Inflammatory macrophage treated with lipopolysaccharide for 4 hours (primary cell): ENCODE results near the gene ZBTB43.

Source experiments
- DNase-seq: peaks from one replicate; pipeline ENCODE4 v3.0.0-alpha.2; 2020

ZBTB43 gene

DNA sequence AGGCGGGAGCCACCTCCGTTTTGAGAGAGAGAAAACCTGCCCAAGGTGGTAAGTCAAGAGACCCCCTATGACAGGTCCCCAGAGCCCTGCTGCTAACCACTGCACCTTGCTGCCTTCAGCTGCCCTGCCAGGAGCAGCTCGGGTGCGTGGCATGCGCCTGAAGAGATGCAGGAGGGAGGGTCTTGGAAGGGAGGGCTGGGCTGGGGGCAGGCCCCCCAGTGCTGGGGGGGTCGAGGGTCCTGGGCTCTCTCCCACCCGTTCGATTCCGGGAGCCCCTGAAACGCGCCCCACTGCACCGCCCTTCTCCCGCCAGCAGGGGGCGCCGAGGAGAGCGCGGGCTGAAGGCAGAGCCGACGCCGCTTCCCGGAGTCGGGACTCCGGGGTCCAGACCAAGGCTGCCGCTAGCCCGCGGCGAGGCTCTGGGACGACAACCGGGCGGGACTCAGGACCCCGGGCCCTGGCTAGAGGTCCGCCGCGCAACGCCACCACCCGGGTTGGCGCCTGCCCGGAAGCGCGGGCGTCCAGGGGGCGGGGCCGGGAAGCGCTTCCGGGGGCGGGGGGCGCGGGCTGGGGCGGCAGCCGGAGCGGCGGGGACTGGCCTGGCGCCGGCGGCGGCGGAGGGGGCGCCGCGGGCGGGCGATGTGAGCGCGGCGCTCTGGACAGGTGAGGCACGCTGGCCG lies 55.4 kb downstream of the ZBTB43 start, which contains the start of gene ZBTB34:
ZBTB34 (plus strand) TSS at position 563 of the 680 bp plus-strand sequence. CDS start 18,761 bp downstream, outside the sequence.
- DNase-seq: peak; percentile 49

DNA sequence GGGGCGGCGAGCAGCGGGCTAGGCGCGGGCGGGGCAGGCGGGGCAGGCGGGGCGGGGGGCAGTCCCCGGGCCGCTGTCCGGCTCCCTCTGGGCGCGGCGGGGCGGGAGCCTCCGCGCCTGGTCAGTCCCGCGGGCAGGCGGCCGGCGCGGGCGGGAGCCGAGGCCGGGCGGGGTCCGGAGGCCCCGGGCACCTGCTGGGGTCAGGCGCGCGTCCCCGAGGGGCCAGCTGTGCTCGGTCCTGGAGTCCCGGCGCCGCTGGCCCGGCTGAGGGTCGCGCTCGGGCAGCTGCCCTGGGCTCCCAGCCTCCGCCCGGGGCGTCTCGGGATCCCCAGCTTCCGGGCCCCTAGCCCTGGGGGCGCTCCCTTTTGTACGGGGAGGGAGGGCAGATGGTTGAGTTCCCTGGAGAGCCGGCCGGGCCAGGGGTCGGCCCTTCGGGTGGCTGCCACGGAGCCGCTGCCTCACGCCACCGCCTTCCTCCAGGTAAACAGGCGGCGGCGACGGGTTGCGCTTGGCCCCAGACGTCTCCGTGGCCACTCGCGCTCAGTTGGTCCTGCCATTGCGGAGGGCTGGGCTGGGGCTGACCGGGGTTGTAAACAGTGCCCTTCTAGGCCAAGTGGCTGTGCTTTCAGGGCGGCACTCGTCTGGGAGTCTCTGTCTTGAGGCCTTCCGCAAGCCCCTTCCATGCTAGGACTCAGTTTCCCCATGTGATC lies 56.1 kb downstream of the ZBTB43 start:
- peak; percentile 47 for DNase-seq

- peak; percentile 61 for DNase-seq
Observed at GRCh38 chr9:126861707-126862103, 56.9 kb downstream of the ZBTB43 start.

DNA sequence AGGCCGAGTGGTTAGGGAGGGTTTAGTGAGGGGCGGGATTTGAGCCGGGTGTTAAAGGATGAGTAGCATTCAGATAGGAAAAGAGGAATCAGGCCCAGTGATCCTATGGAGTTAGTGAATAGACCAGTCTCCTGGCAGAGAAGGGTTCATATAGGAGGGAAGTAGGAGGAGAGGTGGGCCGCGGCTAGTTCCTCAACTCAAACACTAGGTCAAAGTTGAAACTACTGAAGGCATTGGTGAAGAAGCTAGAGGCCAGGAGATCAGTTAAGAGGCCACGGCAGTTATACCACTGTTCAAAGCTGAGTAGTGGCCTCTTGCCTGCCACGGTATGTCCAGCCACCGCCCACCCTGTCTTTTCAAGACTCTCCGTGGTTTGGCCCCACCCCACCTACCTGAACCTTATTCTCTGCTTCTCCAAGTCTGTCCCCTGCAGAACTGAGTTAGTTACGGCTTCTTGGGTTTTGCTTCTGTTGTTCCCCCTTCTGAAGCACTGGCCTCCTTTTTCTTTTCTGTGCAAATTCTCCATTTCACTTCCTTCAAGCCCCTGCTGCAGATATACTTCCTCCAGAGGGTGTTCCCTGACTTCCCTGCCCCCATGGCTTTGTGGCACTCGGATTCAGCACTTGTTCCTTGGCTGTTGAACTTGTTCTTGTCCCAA lies 57.4 kb downstream of the ZBTB43 start:
- peak; percentile 58 for DNase-seq

- no peak for DNase-seq
Observed at GRCh38 chr9:126864771-126865170, 59.9 kb downstream of the ZBTB43 start.

- peak; percentile 41 for DNase-seq
Observed at GRCh38 chr9:126869368-126869767, 64.5 kb downstream of the ZBTB43 start.

GRCh38 chr9:126872516-126872915 lies 67.7 kb downstream of the ZBTB43 start:
- DNase-seq: peak; percentile 11

- no peak for DNase-seq
Observed at GRCh38 chr9:126874546-126875314, 69.9 kb downstream of the ZBTB43 start.

- DNase-seq: no peak
Observed at GRCh38 chr9:126875756-126876510, 71.1 kb downstream of the ZBTB43 start.

DNA sequence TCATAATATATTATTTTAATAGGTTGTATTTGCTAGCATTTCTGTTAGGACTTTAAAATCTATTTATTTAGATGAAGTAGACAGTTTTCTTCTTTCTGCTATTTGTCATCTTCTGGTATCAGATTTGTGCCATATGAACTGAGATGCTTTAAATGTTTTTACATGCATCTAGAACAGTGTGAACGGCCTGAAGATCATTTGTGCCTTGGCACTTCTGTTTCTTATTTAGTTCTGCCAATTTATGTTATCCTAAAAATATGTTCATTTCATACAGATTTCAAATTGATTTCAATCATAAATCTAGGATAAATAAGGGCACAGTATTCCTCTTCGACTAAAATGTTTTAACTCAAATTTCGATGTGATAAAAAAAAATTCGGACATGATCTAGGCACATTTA lies 71.7 kb downstream of the ZBTB43 start:
- no peak for DNase-seq

DNA sequence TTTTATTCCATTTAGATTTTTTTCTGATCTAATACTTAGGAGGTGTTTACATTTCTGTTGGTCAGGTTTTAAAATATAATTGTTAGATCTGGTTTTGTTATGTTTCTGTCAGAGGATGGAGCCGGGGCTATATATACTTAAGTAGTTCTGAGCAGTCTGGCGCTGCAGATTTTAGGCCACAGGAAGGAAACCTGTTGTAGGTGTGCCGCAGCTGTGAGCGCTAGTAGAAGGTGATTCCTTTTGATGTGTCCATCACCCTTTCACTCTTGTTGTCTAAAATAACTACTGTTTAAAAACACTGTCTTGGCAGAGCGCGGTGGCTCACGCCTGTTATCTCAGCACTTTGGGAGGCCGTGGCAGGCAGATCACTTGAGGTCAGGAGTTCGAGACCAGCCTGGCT lies 72.6 kb downstream of the ZBTB43 start:
- no peak for DNase-seq

- DNase-seq: no peak
Observed at GRCh38 chr9:126879288-126879687, 74.4 kb downstream of the ZBTB43 start.

- no peak for DNase-seq
Observed at GRCh38 chr9:126880226-126880946, 75.5 kb downstream of the ZBTB43 start.

- no peak for DNase-seq
Observed at GRCh38 chr9:126880947-126881332, 76.1 kb downstream of the ZBTB43 start.

DNA sequence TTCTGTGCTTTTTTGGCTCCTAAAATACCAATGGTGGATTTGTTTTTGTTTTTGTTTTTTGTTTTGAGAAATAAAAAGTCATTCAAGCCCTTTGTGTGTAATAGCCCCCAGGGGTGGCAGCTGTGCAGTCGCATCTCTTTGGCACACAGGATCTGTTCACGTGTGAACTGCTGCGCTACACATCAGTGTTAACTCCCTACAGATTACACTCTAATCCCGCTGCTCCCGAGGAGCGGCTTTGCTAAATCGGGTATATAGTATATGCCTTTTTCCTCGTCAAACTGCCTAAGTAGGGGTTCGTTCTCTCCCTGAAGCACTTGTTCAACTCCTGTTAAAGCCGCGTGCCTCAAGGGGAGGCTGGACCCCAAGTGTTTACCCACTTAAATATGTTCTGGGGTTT lies 77.9 kb downstream of the ZBTB43 start:
- DNase-seq: no peak

GRCh38 chr9:126883636-126884035 lies 78.8 kb downstream of the ZBTB43 start:
- DNase-seq: no peak

DNA sequence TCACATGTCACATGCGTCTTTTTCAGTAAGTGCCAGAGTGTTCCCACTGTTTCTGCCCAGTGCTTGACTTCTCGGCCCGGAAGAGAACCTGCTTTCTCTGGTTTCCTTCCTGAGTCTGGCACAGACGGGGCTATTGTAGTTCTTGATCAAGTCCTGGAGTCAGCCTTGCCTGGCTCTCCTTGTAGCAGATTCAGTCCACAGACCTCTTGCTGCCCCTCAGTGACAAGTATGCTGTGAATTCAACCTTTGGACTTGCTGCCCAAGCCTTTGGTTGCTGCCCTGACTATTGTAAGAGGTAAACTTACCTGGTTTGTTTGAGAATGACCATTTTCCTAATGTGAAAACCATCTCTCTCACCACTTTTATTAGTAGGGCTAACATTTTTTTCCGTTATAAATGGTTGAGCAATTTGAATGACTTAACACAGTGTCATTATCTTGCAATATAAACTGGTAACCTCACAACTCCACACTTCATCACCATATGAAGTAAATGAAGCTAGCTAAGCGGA lies 80.3 kb downstream of the ZBTB43 start:
- DNase-seq: peak; percentile 38

DNA sequence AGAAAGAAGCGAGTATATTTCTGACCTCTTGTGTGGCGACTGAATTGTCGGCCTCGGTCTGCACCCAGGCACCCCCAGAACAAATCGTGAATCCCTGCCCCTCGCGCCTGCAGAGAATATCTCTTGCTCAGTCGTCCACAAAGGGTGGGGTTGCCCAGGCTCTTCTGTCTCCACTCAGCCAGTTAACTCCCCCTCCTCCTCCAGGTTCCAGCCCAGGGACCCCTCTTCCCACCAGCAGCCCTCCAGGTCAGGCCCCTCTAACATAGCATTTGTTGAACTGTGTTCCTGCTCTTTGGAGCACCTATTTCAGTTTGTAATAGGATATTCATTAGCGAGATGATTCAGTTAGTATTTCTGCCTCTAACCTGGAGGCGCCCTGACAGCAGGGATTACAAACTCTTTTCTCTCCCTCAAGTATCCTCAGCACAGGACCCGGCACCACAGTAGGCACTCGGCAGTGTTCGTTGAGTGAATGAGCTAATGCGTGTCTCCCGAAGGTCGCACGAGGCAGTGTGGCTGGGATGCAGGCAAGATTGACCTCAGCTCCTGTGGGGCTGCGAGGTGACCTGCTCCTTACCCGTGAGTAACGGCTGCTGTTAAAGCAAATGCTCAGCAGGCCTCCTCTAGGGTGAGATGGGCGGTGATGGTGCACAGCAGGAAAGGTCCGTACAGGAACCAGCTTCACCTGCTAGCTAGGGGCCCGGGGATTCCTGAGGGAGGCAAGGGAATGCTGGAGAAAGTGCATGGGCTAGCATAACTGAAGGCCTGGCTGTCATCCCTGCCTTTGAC lies 81.4 kb downstream of the ZBTB43 start:
- DNase-seq: no peak

GRCh38 chr9:126886897-126887296 lies 82.1 kb downstream of the ZBTB43 start:
- no peak for DNase-seq
